GM19043 (cell line): ENCODE measurements around the gene ZNF426.

Experiments
- ATAC-seq: cut with Tn5 transposase; IDR thresholded peaks from one replicate; pipeline ENCODE4 v1.9.1; 2021; ENCODE audit warnings: low read depth; ENCODE audit not compliant: unreplicated experiment

ZNF426 gene

GRCh38 chr19:9498183-9498902 lies 40.1 kb downstream of the ZNF426 start, which contains the start of gene ZNF560:
ZNF560 (minus strand) TSS chr19:9498616; CDS start chr19:9475313, 23,303 bp downstream.
- ATAC-seq = no peak

GRCh38 chr19:9494096-9494495 lies 44.3 kb downstream of the ZNF426 start:
- ATAC-seq = no peak

- ATAC-seq = no peak
Measured at GRCh38 chr19:9487016-9487415, 51.4 kb downstream of the ZNF426 start.

- ATAC-seq = no peak
Measured at GRCh38 chr19:9485140-9485539, 53.3 kb downstream of the ZNF426 start.

GRCh38 chr19:9474975-9475374 lies 63.5 kb downstream of the ZNF426 start:
- ATAC-seq = no peak
